Measurements from ENCODE around the gene GPC6. TPM values are rescaled to one million over a fixed set of nuclear protein-coding genes. Genes with fewer than 3 reads are reported as not detected.

Gene GPC6
- total and polyA plus RNA-seq, 9 of the 15 experiments (the other 6 are each of a cell fraction or from before 2014, with no cell fraction given): under 0.01 to 0.20 (median 0.01) TPM; not detected in 4

DNA sequence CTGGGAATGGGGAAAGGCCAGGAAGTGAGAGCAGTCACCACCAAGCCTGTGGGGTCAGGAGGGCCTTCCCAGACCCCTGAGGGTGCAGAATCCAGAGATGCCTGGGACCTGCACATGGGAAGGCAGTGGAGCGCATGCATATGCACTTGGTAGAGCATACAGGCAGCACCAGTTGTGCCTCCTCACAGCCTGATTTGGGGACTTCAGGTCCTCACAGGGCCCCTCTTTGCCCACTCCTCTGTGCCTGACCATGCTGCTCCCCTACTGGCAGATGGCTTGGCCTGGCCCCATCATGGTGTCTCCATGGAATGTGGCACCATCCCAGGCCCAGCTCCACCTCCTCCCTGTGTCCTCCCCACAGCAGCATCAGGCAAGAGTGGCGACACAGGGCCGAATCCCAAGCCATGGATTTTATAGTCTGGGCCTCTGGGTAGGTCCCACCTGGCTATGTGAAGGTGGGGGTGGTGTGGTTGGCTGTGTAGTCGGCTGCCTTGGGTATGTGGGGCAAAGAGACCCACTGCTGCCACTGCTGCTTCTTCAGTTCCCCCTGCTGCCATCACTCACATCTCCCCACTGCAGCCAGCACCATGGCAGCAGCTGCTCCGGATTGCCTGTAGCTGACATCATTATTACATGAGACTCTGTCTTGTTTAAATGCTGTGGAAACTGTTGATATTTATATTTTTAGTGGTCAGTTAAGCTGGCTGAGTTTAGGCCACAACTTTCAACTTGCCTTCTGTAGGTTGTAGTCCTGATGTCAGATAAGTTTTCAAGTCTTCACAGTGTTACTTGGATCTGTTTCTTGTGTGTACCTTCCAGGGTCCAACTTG lies 247.0 kb downstream of the GPC6 start:
- intact Hi-C loops (cut with micrococcal nuclease): no loop called here
- 0% methylated on average over 2 of the region's 5 CpGs for WGBS (ENCODE audit: insufficient coverage, low coverage, missing lambda C conversion rate)
- Histone ChIP-seq H4K20me1 (replicated peaks; ENCODE audit: control insufficient read depth, insufficient read depth, low read length) (no peaks in the 10 kb centered on the region), H3K4me3 (no peak overlapping the region), H3K4me2 (ENCODE audit: insufficient read depth, low read length) (no peak overlapping the region), H3K27ac (ENCODE audit: extremely low read depth, low read depth, low read length) (no peak overlapping the region), H3K9ac (ENCODE audit: insufficient read depth in 1 of 2, low read depth in 2 of 2, low read length in 2 of 2) (no peak overlapping the region), H3K4me1 (replicated peaks in 1 of 2; ENCODE audit: control insufficient read depth in 2 of 2, insufficient read depth in 2 of 2, low read length in 2 of 2) (no peaks in the 10 kb centered on the region), H3K79me2 (ENCODE audit: control insufficient read depth, insufficient read depth, low read length) (no peaks in the 10 kb centered on the region), H3K9me1 (ENCODE audit: control insufficient read depth, insufficient read depth, low read length) (no peaks in the 10 kb centered on the region), H2AFZ (ENCODE audit: low read depth, low read length) (no peak overlapping the region), H3K27me3 (ENCODE audit: control insufficient read depth in 2 of 2, insufficient read depth in 2 of 2, low read length in 2 of 2) (no peaks in the 10 kb centered on the region), H3K9me3 (replicated peaks; ENCODE audit: control insufficient read depth, insufficient read depth, low read depth, low read length) (no peaks in the 10 kb centered on the region), H3K36me3 (ENCODE audit: control insufficient read depth, insufficient read depth, low read length) (no peaks in the 10 kb centered on the region)
- FAIRE-seq: no peak
- DNase-seq (ENCODE audit: extremely low read depth in 1 of 4, low spot score in 3 of 4): no peak
- ATAC-seq: no peak
- POLR2A ChIA-PET: no interaction called here
- CTCF ChIA-PET (ENCODE audit: low intra/inter-chr PET ratio): no interaction called here
- no TSS peak for BruUV-seq (replicated peaks)
- in situ Hi-C loops (cut with MboI): no loop called here
- TF ChIP-seq FOXO4 (CRISPR knock-in tag; IDR thresholded peaks at IDR 0.05) (no peak), CAMTA2 (CRISPR knock-in tag; conservative IDR thresholded peaks at IDR 0.05) (no peak), MTF1 (CRISPR knock-in tag; IDR thresholded peaks at IDR 0.05; ENCODE audit: borderline replicate concordance) (no peak), SMARCB1 (IDR thresholded peaks at IDR 0.05; ENCODE audit: insufficient read length, low read depth) (no peak), HDGF (IDR thresholded peaks at IDR 0.05) (no peak), PCBP2 (IDR thresholded peaks at IDR 0.05; ENCODE audit: low read depth, low read length, poor library complexity, severe bottlenecking) (no peak), MBD2 (IDR thresholded peaks at IDR 0.05; ENCODE audit: borderline replicate concordance, low read depth) (no peak), EGR1 (conservative IDR thresholded peaks at IDR 0.05) (no peak), GABPB1 (CRISPR knock-in tag; IDR thresholded peaks at IDR 0.05) (no peak), GTF2A2 (tag; IDR thresholded peaks at IDR 0.05) (no peak)
- TF ChIP-seq, protein P1, sequence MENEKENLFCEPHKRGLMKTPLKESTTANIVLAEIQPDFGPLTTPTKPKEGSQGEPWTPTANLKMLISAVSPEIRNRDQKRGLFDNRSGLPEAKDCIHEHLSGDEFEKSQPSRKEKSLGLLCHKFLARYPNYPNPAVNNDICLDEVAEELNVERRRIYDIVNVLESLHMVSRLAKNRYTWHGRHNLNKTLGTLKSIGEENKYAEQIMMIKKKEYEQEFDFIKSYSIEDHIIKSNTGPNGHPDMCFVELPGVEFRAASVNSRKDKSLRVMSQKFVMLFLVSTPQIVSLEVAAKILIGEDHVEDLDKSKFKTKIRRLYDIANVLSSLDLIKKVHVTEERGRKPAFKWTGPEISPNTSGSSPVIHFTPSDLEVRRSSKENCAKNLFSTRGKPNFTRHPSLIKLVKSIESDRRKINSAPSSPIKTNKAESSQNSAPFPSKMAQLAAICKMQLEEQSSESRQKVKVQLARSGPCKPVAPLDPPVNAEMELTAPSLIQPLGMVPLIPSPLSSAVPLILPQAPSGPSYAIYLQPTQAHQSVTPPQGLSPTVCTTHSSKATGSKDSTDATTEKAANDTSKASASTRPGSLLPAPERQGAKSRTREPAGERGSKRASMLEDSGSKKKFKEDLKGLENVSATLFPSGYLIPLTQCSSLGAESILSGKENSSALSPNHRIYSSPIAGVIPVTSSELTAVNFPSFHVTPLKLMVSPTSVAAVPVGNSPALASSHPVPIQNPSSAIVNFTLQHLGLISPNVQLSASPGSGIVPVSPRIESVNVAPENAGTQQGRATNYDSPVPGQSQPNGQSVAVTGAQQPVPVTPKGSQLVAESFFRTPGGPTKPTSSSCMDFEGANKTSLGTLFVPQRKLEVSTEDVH (IDR thresholded peaks at IDR 0.05; ENCODE audit: low read depth, partially characterized antibody): no peak
- TF ChIP-seq, protein P2, sequence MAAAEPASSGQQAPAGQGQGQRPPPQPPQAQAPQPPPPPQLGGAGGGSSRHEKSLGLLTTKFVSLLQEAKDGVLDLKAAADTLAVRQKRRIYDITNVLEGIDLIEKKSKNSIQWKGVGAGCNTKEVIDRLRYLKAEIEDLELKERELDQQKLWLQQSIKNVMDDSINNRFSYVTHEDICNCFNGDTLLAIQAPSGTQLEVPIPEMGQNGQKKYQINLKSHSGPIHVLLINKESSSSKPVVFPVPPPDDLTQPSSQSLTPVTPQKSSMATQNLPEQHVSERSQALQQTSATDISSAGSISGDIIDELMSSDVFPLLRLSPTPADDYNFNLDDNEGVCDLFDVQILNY (CRISPR knock-in tag; IDR thresholded peaks at IDR 0.05): no peak
